Smooth muscle cell of trachea (primary cell): ENCODE data around the gene ATP2C2. TPM values are rescaled to one million over a fixed set of nuclear protein-coding genes. Genes with fewer than 3 reads are reported as not detected.

Source experiments
- total RNA-seq: library from RNA; depleted of rRNA; stranded (reverse); fragments of >200 nt; gene quantifications from 2 replicates; pipeline ENCODE4 v1.2.1, GENCODE V29; 2014

ATP2C2 gene
- total RNA-seq, result not detected in 2 replicates

DNA sequence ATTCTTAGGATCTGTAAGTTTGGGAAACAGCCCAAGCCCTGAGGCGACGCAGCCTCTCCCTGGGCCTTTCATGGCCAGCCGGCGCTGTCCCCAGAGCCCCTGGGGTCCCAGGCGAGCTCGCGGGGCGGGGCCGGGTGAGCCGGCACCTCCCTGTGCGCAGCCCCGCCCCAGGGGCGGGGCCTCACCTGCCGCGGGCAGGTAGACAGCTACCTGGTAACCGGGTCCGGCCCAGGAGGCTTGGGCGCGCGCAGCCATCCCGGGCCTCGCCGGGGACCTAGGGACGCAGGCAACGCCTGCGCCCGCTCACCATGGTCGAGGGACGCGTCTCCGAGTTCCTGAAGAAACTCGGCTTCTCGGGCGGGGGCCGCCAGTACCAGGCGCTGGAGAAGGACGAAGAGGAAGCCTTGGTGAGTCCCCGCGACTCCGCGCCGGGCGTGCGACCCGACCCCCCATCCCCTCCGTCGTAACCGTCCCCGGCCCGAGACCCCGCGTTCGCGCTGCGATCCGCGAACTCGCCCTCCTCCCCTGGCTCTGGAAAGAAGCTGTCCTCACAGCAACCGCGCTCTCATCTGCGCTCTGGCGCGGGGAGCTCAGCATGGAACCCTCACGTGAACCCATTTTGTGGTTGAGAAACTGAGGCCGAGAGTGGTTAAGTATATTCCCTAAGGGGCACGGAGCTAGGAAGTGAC is at the start of gene ATP2C2:
Gene ATP2C2 (plus strand): TSS at position 231 of the 689 bp plus-strand sequence. CDS start 78 bp downstream, at position 309.

GRCh38 chr16:84504420-84505248 is 136.3 kb downstream of the ATP2C2 start, which contains the start of gene MEAK7:
Gene MEAK7, minus strand, starts transcription at chr16:84504659. Its CDS starts 6,573 bp downstream, at chr16:84498086.

Other genes with a start within 250 kb of the ATP2C2 start
- gene HSDL1, start 223.4 kb upstream of the ATP2C2 start, total RNA-seq, result 17.5 and 27.2 TPM in 2 replicates
- under 0.01 and 0.33 TPM in 2 replicates for gene DNAAF1, start 223.2 kb upstream of the ATP2C2 start, total RNA-seq
- gene TAF1C, start 181.5 kb upstream of the ATP2C2 start, total RNA-seq, result 23.0 and 23.1 TPM in 2 replicates
- not detected in 2 replicates for gene ADAD2, start 177.4 kb upstream of the ATP2C2 start, total RNA-seq
- gene KCNG4, start 128.5 kb upstream of the ATP2C2 start, total RNA-seq, result not detected in 2 replicates
- 0.44 and 3.6 TPM in 2 replicates for gene WFDC1, start 73.7 kb upstream of the ATP2C2 start, total RNA-seq
- gene MEAK7, start 136.1 kb downstream of the ATP2C2 start, total RNA-seq, result 19.8 and 20.7 TPM in 2 replicates
- gene COTL1, start 249.5 kb downstream of the ATP2C2 start, total RNA-seq, result 160 and 175 TPM in 2 replicates